BLaER1 treated with 17β-estradiol and CSF1 and Interleukin-3, amounts not matched to agents 10 nM and 100 nM (cell line): ENCODE measurements around the gene WAS.

Source experiments
- H3K27ac ChIP-seq, 11 experiments: shearing (Covaris generic); formaldehyde crosslinking; 2 replicates each; pipeline ENCODE4 v1.8.1; 2022
- H3K27me3 ChIP-seq, 11 experiments: shearing (Covaris generic); formaldehyde crosslinking; 2 replicates each; pipeline ENCODE4 v1.8.1; 2022
- H3K36me3 ChIP-seq, 11 experiments: shearing (Covaris generic); formaldehyde crosslinking; 2 replicates each; pipeline ENCODE4 v1.8.1; 2022
- H3K4me1 ChIP-seq, 10 experiments: shearing (Covaris generic); formaldehyde crosslinking; 2 replicates each; pipeline ENCODE4 v1.8.1; 2022
- H3K4me2 ChIP-seq, 11 experiments: shearing (Covaris generic); formaldehyde crosslinking; 2 replicates each; pipeline ENCODE4 v1.8.1; 2022
- H3K4me3 ChIP-seq, 10 experiments: shearing (Covaris generic); formaldehyde crosslinking; 2 replicates each; pipeline ENCODE4 v1.8.1; 2022
- H3K9ac ChIP-seq, 11 experiments: shearing (Covaris generic); formaldehyde crosslinking; 2 replicates each; pipeline ENCODE4 v1.8.1; 2022
- H3K9me3 ChIP-seq, 11 experiments: shearing (Covaris generic); formaldehyde crosslinking; replicated peaks in 1 of 11; 2 replicates each; pipeline ENCODE4 v1.8.1; 2022
- H4K20me1 ChIP-seq, 11 experiments: shearing (Covaris generic); formaldehyde crosslinking; 2 replicates each; pipeline ENCODE4 v1.8.1; 2022
- Cebpa-rat ChIP-seq, 11 experiments: shearing (Covaris generic); IDR thresholded peaks; 2 replicates each; pipeline ENCODE4 v1.8.1; 2022

Gene WAS

GRCh38 chrX:48711162-48711928 lies 27.7 kb downstream of the WAS start:
- Histone ChIP-seq H3K9ac (no peak overlapping the region), H4K20me1 (peaks cover 0 to 25% (median 5%) of the 10 kb centered on the region in 11 experiments; a peak in 9 of 22 replicates), H3K4me1 (peaks cover 0 to 35% (median 19%) of the 10 kb centered on the region in 10 experiments; a peak in 14 of 20 replicates), H3K4me3 (no peak overlapping the region), H3K4me2 (no peak overlapping the region), H3K27me3 (peaks cover 49 to 98% (median 90%) of the 10 kb centered on the region in 11 experiments), H3K9me3 (peaks cover 0 to 3% (median 0%) of the 10 kb centered on the region in 11 experiments; a peak in 3 of 22 replicates), H3K36me3 (peaks cover 0 to 34% (median 18%) of the 10 kb centered on the region in 11 experiments; a peak in 15 of 22 replicates), H3K27ac (no peak overlapping the region)
- no peak for TF ChIP-seq Cebpa-rat (IDR thresholded peaks at IDR 0.05)

- no peak for TF ChIP-seq Cebpa-rat (IDR thresholded peaks at IDR 0.05)
- H3K4me1 ChIP-seq, result peaks cover 0 to 35% (median 19%) of the 10 kb centered on the region in 10 experiments; a peak in 14 of 20 replicates
- H3K36me3 ChIP-seq, result peaks cover 0 to 27% (median 14%) of the 10 kb centered on the region in 11 experiments; a peak in 14 of 22 replicates
- no peak overlapping the region for H3K4me3 ChIP-seq
- peaks cover 0 to 9% (median 0%) of the 10 kb centered on the region in 11 experiments; a peak in 3 of 22 replicates for H3K9me3 ChIP-seq
- no peak overlapping the region for H3K27ac ChIP-seq
- H3K9ac ChIP-seq, result no peak overlapping the region
- peaks cover 0 to 18% (median 0%) of the 10 kb centered on the region in 11 experiments; a peak in 5 of 22 replicates for H4K20me1 ChIP-seq
- H3K27me3 ChIP-seq, result peaks cover 45 to 98% (median 90%) of the 10 kb centered on the region in 11 experiments
- H3K4me2 ChIP-seq, result no peak overlapping the region
Measured at GRCh38 chrX:48711929-48712505, 28.4 kb downstream of the WAS start.

- no peak overlapping the region for H3K9ac ChIP-seq
- H3K4me3 ChIP-seq, result no peak overlapping the region
- no peak for TF ChIP-seq Cebpa-rat (IDR thresholded peaks at IDR 0.05)
- H3K27ac ChIP-seq, result no peak overlapping the region
- H3K27me3 ChIP-seq, result peaks cover 31 to 96% (median 90%) of the 10 kb centered on the region in 11 experiments
- H3K4me1 ChIP-seq, result peaks cover 0 to 31% (median 19%) of the 10 kb centered on the region in 10 experiments; a peak in 14 of 20 replicates
- peaks cover 0 to 16% (median 0%) of the 10 kb centered on the region in 11 experiments; a peak in 3 of 22 replicates for H3K9me3 ChIP-seq
- H3K36me3 ChIP-seq, result peaks cover 0 to 9% (median under 1%) of the 10 kb centered on the region in 11 experiments; a peak in 3 of 22 replicates
- H3K4me2 ChIP-seq, result peak overlapping the region in 1 of 11 experiments; percentile 35; a peak in 2 of 22 replicates
- H4K20me1 ChIP-seq, result peaks cover 0 to 7% (median 0%) of the 10 kb centered on the region in 11 experiments; a peak in 1 of 22 replicates
Measured at GRCh38 chrX:48713847-48714246, 30.2 kb downstream of the WAS start.

- Histone ChIP-seq H3K27me3 (peaks cover 36 to 95% (median 91%) of the 10 kb centered on the region in 11 experiments), H3K4me1 (peaks cover 0 to 31% (median 19%) of the 10 kb centered on the region in 10 experiments; a peak in 14 of 20 replicates), H3K27ac (no peak overlapping the region), H3K9ac (no peak overlapping the region), H3K4me3 (no peak overlapping the region), H3K9me3 (peaks cover 0 to 16% (median 0%) of the 10 kb centered on the region in 11 experiments; a peak in 3 of 22 replicates), H3K36me3 (0 out of 22 replicates have a peak, but pooled peaks cover 0 to 1% (median 0%) of the 10 kb centered on the region in 11 experiments), H3K4me2 (peak overlapping the region in 7 of 11 experiments; percentile 15 to 41 (median 31); a peak in 13 of 22 replicates), H4K20me1 (peaks cover 0 to 7% (median 0%) of the 10 kb centered on the region in 11 experiments; a peak in 1 of 22 replicates)
- TF ChIP-seq Cebpa-rat (IDR thresholded peaks at IDR 0.05), result no peak
Measured at GRCh38 chrX:48714573-48714972, 31.0 kb downstream of the WAS start.

GRCh38 chrX:48715072-48715471 lies 31.5 kb downstream of the WAS start:
- Histone ChIP-seq H3K9me3 (peaks cover 0 to 16% (median 0%) of the 10 kb centered on the region in 11 experiments; a peak in 3 of 22 replicates), H3K4me1 (peaks cover 0 to 31% (median 19%) of the 10 kb centered on the region in 10 experiments; a peak in 14 of 20 replicates), H3K4me3 (no peak overlapping the region), H3K27ac (no peak overlapping the region), H3K9ac (no peak overlapping the region), H3K4me2 (peak overlapping the region in 7 of 11 experiments; percentile 15 to 41 (median 31); a peak in 12 of 22 replicates), H3K27me3 (peaks cover 41 to 99% (median 96%) of the 10 kb centered on the region in 11 experiments), H4K20me1 (peaks cover 0 to 7% (median 0%) of the 10 kb centered on the region in 11 experiments; a peak in 1 of 22 replicates), H3K36me3 (no peaks in the 10 kb centered on the region)
- TF ChIP-seq Cebpa-rat (IDR thresholded peaks at IDR 0.05), result no peak

- Histone ChIP-seq H3K27me3 (peaks cover 44 to 99% (median 96%) of the 10 kb centered on the region in 11 experiments), H3K4me3 (no peak overlapping the region), H4K20me1 (peaks cover 0 to 7% (median 0%) of the 10 kb centered on the region in 11 experiments; a peak in 1 of 22 replicates), H3K9ac (no peak overlapping the region), H3K36me3 (no peaks in the 10 kb centered on the region), H3K9me3 (peaks cover 0 to 16% (median 0%) of the 10 kb centered on the region in 11 experiments; a peak in 3 of 22 replicates), H3K27ac (no peak overlapping the region), H3K4me2 (peak overlapping the region in 6 of 11 experiments; percentile 15 to 41 (median 31); a peak in 8 of 22 replicates), H3K4me1 (peaks cover 0 to 31% (median 19%) of the 10 kb centered on the region in 10 experiments; a peak in 14 of 20 replicates)
- no peak for TF ChIP-seq Cebpa-rat (IDR thresholded peaks at IDR 0.05)
Measured at GRCh38 chrX:48715876-48716502, 32.4 kb downstream of the WAS start.

- TF ChIP-seq Cebpa-rat (IDR thresholded peaks at IDR 0.05), result no peak
- no peak overlapping the region for H3K27ac ChIP-seq
- H3K4me3 ChIP-seq, result no peak overlapping the region
- H3K4me1 ChIP-seq, result peaks cover 0 to 14% (median 9%) of the 10 kb centered on the region in 10 experiments; a peak in 13 of 20 replicates
- no peaks in the 10 kb centered on the region for H3K36me3 ChIP-seq
- peaks cover 0 to 16% (median 0%) of the 10 kb centered on the region in 11 experiments; a peak in 5 of 22 replicates for H3K9me3 ChIP-seq
- no peaks in the 10 kb centered on the region; a peak in 1 of 22 replicates for H4K20me1 ChIP-seq
- H3K27me3 ChIP-seq, result peaks cover 38 to 93% (median 87%) of the 10 kb centered on the region in 11 experiments
- no peak overlapping the region for H3K9ac ChIP-seq
- H3K4me2 ChIP-seq, result no peak overlapping the region
Measured at GRCh38 chrX:48719958-48720357, 36.4 kb downstream of the WAS start.

- H4K20me1 ChIP-seq, result no peaks in the 10 kb centered on the region; a peak in 1 of 22 replicates
- H3K4me2 ChIP-seq, result no peak overlapping the region
- H3K4me1 ChIP-seq, result peaks cover 0 to 6% (median 2%) of the 10 kb centered on the region in 10 experiments; a peak in 8 of 20 replicates
- no peaks in the 10 kb centered on the region for H3K36me3 ChIP-seq
- peaks cover 0 to 16% (median 0%) of the 10 kb centered on the region in 11 experiments; a peak in 5 of 22 replicates for H3K9me3 ChIP-seq
- no peak for TF ChIP-seq Cebpa-rat (IDR thresholded peaks at IDR 0.05)
- peaks cover 40 to 93% (median 87%) of the 10 kb centered on the region in 11 experiments for H3K27me3 ChIP-seq
- H3K27ac ChIP-seq, result no peak overlapping the region
- H3K9ac ChIP-seq, result no peak overlapping the region
- no peak overlapping the region for H3K4me3 ChIP-seq
Measured at GRCh38 chrX:48720577-48721250, 37.1 kb downstream of the WAS start.
